ENCODE measurements around the gene ANKH. TPM values are rescaled to one million over a fixed set of nuclear protein-coding genes. Genes with fewer than 3 reads are reported as not detected.

Gene ANKH
- total and polyA plus RNA-seq, 2 of the 13 experiments (the other 11 are each of a cell fraction or from before 2014, with no cell fraction given), result 25.0 to 36.0 TPM

GRCh38 chr5:14728459-14728938 is 143.1 kb downstream of the ANKH start (continued):
- peak; percentile 99 for TF ChIP-seq SKIL (CRISPR knock-in tag; IDR thresholded peaks at IDR 0.05; ENCODE audit: borderline replicate concordance)
- TF ChIP-seq SP2 (CRISPR knock-in tag; IDR thresholded peaks at IDR 0.05), result 0 out of 2 replicates have a peak, but pooled peaks have one; percentile 28
- TF ChIP-seq KDM1A (CRISPR knock-in tag; IDR thresholded peaks at IDR 0.05), result peak; percentile 72; the same call in 1 of the 2 replicates
- TF ChIP-seq ZNF432 (CRISPR knock-in tag; IDR thresholded peaks at IDR 0.05; ENCODE audit: borderline replicate concordance), result no peak
- TF ChIP-seq REXO4 (CRISPR knock-in tag; IDR thresholded peaks at IDR 0.05; ENCODE audit: borderline replicate concordance), result no peak
- peak; percentile 100 for TF ChIP-seq SOX13 (IDR thresholded peaks at IDR 0.05)
- TF ChIP-seq SOX13 (CRISPR knock-in tag; conservative IDR thresholded peaks at IDR 0.05 in 1 of 2, IDR thresholded peaks at IDR 0.05 in 1 of 2), result peak in 1 of 2 experiments; percentile 100; a peak in 2 of 4 replicates
- no peak for TF ChIP-seq GMEB2 (CRISPR knock-in tag; IDR thresholded peaks at IDR 0.05; ENCODE audit: low read depth)
- TF ChIP-seq NFKBIZ (CRISPR knock-in tag; IDR thresholded peaks at IDR 0.05), result 0 out of 2 replicates have a peak, but pooled peaks have one; percentile 61
- peak; percentile 60 for TF ChIP-seq BHLHE40 (IDR thresholded peaks at IDR 0.05; ENCODE audit: low read length)
- peak; percentile 99 for TF ChIP-seq MEIS2 (CRISPR knock-in tag; IDR thresholded peaks at IDR 0.05)
- TF ChIP-seq TBL1XR1 (IDR thresholded peaks at IDR 0.05; ENCODE audit: borderline replicate concordance, low read length, partially characterized antibody), result peak; percentile 93
- no peak for TF ChIP-seq ZNF10 (CRISPR knock-in tag; IDR thresholded peaks at IDR 0.05; ENCODE audit: borderline replicate concordance, low read depth)
- TF ChIP-seq ZBTB8A (CRISPR knock-in tag; IDR thresholded peaks at IDR 0.05; ENCODE audit: borderline replicate concordance, low read depth), result no peak
- peak; percentile 64; the same call in 1 of the 2 replicates for TF ChIP-seq NCOA1 (CRISPR knock-in tag; IDR thresholded peaks at IDR 0.05)
- peak; percentile 93 for TF ChIP-seq TGIF2 (CRISPR knock-in tag; IDR thresholded peaks at IDR 0.05)
- TF ChIP-seq MED1 (CRISPR knock-in tag; IDR thresholded peaks at IDR 0.05), result peak; percentile 92
- TF ChIP-seq KLF16 (CRISPR knock-in tag; IDR thresholded peaks at IDR 0.05), result 0 out of 4 replicates have a peak, but pooled peaks of 1 of the 2 experiments have one; percentile 47
- TF ChIP-seq KLF12 (CRISPR knock-in tag; IDR thresholded peaks at IDR 0.05; ENCODE audit: borderline replicate concordance), result 0 out of 2 replicates have a peak, but pooled peaks have one; percentile 37
- peak; percentile 70 for TF ChIP-seq ZFX (CRISPR knock-in tag; IDR thresholded peaks at IDR 0.05; ENCODE audit: low read depth)
- no peak for TF ChIP-seq PCBP1 (IDR thresholded peaks at IDR 0.05; ENCODE audit: borderline replicate concordance, low read depth, low read length)
- TF ChIP-seq, protein P1, sequence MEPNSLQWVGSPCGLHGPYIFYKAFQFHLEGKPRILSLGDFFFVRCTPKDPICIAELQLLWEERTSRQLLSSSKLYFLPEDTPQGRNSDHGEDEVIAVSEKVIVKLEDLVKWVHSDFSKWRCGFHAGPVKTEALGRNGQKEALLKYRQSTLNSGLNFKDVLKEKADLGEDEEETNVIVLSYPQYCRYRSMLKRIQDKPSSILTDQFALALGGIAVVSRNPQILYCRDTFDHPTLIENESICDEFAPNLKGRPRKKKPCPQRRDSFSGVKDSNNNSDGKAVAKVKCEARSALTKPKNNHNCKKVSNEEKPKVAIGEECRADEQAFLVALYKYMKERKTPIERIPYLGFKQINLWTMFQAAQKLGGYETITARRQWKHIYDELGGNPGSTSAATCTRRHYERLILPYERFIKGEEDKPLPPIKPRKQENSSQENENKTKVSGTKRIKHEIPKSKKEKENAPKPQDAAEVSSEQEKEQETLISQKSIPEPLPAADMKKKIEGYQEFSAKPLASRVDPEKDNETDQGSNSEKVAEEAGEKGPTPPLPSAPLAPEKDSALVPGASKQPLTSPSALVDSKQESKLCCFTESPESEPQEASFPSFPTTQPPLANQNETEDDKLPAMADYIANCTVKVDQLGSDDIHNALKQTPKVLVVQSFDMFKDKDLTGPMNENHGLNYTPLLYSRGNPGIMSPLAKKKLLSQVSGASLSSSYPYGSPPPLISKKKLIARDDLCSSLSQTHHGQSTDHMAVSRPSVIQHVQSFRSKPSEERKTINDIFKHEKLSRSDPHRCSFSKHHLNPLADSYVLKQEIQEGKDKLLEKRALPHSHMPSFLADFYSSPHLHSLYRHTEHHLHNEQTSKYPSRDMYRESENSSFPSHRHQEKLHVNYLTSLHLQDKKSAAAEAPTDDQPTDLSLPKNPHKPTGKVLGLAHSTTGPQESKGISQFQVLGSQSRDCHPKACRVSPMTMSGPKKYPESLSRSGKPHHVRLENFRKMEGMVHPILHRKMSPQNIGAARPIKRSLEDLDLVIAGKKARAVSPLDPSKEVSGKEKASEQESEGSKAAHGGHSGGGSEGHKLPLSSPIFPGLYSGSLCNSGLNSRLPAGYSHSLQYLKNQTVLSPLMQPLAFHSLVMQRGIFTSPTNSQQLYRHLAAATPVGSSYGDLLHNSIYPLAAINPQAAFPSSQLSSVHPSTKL (CRISPR knock-in tag; IDR thresholded peaks at IDR 0.05), result peak; percentile 98
- TF ChIP-seq IRX3 (CRISPR knock-in tag; IDR thresholded peaks at IDR 0.05; ENCODE audit: borderline replicate concordance, low read depth), result no peak
